ENCODE results near the gene KRT83.
"Not testable (repeated sequence)": the region's sequence is repeated elsewhere in the genome, so short reads cannot be mapped to it uniquely, and the experiment has no call there.

KRT83 gene

GRCh38 chr12:52352951-52353350 lies 31.8 kb upstream of the KRT83 start:
- H3K4me1 ChIP-seq (ENCODE audit: control insufficient read depth, insufficient read depth, low read length, poor library complexity, severe bottlenecking), result no peaks in the 10 kb centered on the region
- no peaks in the 10 kb centered on the region for H3K36me3 ChIP-seq (ENCODE audit: control insufficient read depth, insufficient read depth, low read length)
- WGBS, 2 experiments (ENCODE audit: insufficient coverage in 2 of 2), result no CpG with 5 or more reads among the region's 2 CpGs
- H3K9me3 ChIP-seq (ENCODE audit: control insufficient read depth, low read length), result no peaks in the 10 kb centered on the region
- no peak overlapping the region for H3K27ac ChIP-seq (ENCODE audit: low read depth, low read length, severe bottlenecking)
- H3K4me3 ChIP-seq (ENCODE audit: extremely low read depth, insufficient read depth, low read length, poor library complexity, severe bottlenecking), result no peak overlapping the region

DNA sequence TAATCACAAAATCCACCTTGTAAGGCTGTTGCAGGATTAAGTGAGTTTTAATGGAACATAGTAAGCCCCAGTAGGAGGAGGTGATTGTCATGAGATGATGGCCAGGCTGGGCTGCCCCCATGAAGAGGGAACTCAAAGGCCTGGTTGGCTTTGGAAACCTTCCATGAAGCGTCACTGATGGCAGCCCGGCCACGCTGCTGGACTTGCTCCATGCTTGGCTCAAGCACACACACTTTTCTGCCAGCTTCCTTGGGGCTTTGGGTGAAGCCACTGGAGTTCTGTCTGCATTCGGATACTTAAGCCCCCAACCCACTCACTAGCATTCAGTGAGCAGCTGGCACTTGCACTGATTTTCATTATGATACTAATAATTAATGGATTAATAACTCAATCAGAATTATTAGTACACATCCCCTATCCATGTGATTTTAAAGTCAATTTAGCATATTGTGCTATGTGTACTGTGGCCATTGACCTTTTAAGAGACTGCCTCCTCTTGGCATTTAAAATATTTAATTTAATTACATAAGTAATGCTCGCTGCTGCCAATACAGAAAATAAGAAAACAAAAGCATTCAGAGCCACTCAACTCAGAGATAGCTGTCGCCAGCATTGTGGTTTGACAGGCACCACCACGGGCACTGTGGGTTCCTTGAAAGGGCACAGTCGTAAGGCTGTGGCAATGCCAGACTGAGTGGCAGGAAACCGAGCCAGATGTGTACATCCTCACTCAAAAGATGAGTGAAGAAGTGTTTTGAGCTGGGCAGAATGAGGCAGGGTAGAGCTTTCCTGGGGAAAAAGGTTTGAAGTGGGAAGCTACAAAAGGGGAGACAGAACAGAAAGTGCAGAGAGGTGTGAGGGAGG lies 30.2 kb upstream of the KRT83 start:
- Histone ChIP-seq H3K4me1 (ENCODE audit: control insufficient read depth, insufficient read depth, low read length, poor library complexity, severe bottlenecking) (no peaks in the 10 kb centered on the region), H3K9me3 (ENCODE audit: control insufficient read depth, low read length) (no peaks in the 10 kb centered on the region), H3K36me3 (ENCODE audit: control insufficient read depth, insufficient read depth, low read length) (no peaks in the 10 kb centered on the region), H3K4me3 (ENCODE audit: extremely low read depth, insufficient read depth, low read length, poor library complexity, severe bottlenecking) (no peak overlapping the region), H3K27ac (ENCODE audit: low read depth, low read length, severe bottlenecking) (no peak overlapping the region)
- 83 to 84% methylated on average over 7 to 8 of the region's 9 CpGs for WGBS, 2 experiments (ENCODE audit: insufficient coverage in 2 of 2)

DNA sequence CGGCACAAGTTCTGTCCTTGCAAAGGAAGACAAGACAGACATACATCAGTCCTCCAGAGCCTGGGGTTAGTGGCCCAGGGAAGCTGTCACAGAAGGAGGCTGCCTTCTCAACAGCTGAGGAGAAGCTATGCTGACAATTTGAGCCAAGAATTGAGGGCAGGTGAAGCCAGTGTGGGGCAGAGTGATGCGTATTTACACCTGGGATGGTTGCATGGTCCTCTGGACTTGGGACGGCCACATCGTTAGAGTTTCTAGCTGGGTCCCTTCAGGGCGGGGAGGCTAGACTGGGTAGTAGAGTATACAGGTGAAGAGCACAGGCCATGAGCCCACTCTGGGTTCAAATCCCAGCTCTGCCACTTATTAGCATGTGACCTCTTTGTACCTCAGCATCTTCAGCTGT lies 29.6 kb upstream of the KRT83 start:
- Histone ChIP-seq H3K27ac (ENCODE audit: low read depth, low read length, severe bottlenecking) (no peak overlapping the region), H3K9me3 (ENCODE audit: control insufficient read depth, low read length) (no peaks in the 10 kb centered on the region), H3K4me3 (ENCODE audit: extremely low read depth, insufficient read depth, low read length, poor library complexity, severe bottlenecking) (no peak overlapping the region), H3K4me1 (ENCODE audit: control insufficient read depth, insufficient read depth, low read length, poor library complexity, severe bottlenecking) (peaks cover under 1% of the 10 kb centered on the region), H3K36me3 (ENCODE audit: control insufficient read depth, insufficient read depth, low read length) (no peaks in the 10 kb centered on the region)
- 77 to 88% methylated on average over 5 of the region's 5 CpGs for WGBS, 2 experiments (ENCODE audit: insufficient coverage in 2 of 2)

DNA sequence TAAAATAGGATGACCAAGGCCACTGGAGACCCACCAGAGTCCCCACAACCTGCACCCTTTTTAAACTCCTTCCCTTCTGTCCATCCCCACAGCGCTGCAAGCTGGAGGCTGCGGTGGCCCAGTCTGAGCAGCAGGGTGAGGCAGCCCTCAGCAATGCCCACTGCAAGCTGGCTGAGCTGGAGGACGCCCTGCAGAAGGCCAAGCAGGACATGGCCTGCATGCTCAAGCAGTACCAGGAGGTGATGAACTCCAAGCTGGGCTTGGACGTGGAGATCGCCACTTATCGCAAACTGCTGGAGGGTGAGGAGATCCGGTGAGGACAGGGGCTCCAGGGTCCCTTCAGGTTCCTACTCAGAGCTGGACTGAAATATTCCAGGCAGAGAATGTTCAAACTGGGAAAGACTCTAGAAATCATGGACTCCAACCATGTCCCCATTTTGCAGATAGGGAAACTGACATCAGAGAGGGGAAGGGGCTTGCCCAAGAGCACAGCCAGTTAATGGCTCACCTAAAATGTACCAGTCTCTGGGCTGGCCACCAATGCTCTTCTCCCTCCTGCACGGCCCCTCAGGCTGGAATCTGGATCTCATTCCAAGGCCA lies 28.9 kb upstream of the KRT83 start:
- H3K27ac ChIP-seq (ENCODE audit: low read depth, low read length, severe bottlenecking), result no peak overlapping the region
- H3K36me3 ChIP-seq (ENCODE audit: control insufficient read depth, insufficient read depth, low read length), result no peaks in the 10 kb centered on the region
- 94 to 95% methylated on average over 7 to 8 of the region's 8 CpGs for WGBS, 2 experiments (ENCODE audit: insufficient coverage in 2 of 2)
- no peak overlapping the region for H3K4me3 ChIP-seq (ENCODE audit: extremely low read depth, insufficient read depth, low read length, poor library complexity, severe bottlenecking)
- no peaks in the 10 kb centered on the region for H3K9me3 ChIP-seq (ENCODE audit: control insufficient read depth, low read length)
- H3K4me1 ChIP-seq (ENCODE audit: control insufficient read depth, insufficient read depth, low read length, poor library complexity, severe bottlenecking), result peaks cover 5% of the 10 kb centered on the region

DNA sequence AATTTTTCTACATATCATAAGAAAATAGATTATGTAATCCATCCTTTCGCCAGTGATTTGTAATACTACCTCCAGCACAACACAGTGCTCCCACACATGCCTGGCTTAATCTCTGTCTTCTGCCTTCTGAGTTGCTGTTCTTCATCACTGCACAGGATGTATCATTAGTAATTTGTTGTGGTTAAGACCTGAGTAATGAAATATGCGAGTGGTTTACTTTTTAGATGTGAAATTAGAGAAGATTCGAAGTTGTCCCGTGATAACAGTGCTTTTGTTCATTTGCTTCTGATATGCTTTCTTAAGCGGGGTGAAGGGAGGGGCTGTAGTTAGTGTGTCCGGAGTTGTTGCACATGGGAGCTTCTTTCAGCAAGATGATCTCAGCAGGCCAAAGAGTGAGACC lies 28.0 kb upstream of the KRT83 start:
- H3K27ac ChIP-seq (ENCODE audit: low read depth, low read length, severe bottlenecking), result no peak overlapping the region
- no peaks in the 10 kb centered on the region for H3K36me3 ChIP-seq (ENCODE audit: control insufficient read depth, insufficient read depth, low read length)
- 92% methylated on average over 5 of the region's 6 CpGs for WGBS, 2 experiments (ENCODE audit: insufficient coverage in 2 of 2)
- no peak overlapping the region for H3K4me3 ChIP-seq (ENCODE audit: extremely low read depth, insufficient read depth, low read length, poor library complexity, severe bottlenecking)
- H3K4me1 ChIP-seq (ENCODE audit: control insufficient read depth, insufficient read depth, low read length, poor library complexity, severe bottlenecking), result peaks cover 5% of the 10 kb centered on the region
- no peaks in the 10 kb centered on the region for H3K9me3 ChIP-seq (ENCODE audit: control insufficient read depth, low read length)

DNA sequence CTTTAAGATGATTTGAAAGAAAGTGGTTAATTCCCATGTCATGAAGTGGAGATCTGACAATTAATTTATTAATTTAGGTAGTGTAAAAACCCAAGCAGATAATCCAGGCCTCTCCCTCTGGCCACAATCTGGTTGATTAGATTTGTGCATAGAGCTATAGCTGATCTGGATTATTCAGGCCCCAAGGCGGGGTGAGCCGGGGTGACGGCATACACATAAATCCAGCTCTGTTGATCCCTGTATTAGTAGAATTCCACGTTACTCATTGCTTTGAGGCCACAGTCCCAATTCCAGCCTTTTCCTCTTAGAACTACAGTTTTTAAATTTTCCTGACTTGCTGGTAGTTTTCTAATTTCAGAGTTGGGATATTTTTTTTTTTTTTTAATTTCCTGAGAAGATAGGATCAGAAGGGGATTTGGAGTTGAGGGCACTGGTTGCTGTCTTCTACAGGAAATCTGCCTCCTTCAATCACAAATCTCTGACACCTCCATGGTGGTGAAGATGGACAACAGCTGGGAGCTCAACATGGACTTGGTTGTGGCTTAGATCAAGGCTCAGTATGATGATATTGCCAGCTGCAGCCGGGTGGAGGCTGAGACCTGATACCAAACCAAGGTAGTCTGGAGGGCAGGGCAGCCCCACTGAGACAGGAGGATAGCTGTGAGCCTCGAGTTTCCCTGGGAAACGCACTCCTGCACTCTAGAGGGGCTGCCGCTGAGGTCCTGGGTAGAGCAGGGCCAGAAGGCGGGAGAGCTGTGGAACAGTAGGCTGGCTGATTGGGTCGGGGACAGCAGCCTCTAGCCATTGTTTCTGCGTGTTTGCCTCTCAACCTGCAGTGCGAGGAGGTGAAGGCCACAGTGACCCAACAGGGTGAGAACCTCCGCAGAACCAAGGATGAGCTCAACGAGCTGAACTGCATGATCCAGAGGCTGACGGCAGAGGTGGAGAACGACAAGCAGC lies 26.6 kb upstream of the KRT83 start:
- peaks cover 10% of the 10 kb centered on the region for H3K9me3 ChIP-seq (ENCODE audit: control insufficient read depth, low read length)
- no peak overlapping the region for H3K27ac ChIP-seq (ENCODE audit: low read depth, low read length, severe bottlenecking)
- H3K4me3 ChIP-seq (ENCODE audit: extremely low read depth, insufficient read depth, low read length, poor library complexity, severe bottlenecking), result no peak overlapping the region
- H3K4me1 ChIP-seq (ENCODE audit: control insufficient read depth, insufficient read depth, low read length, poor library complexity, severe bottlenecking), result peaks cover 5% of the 10 kb centered on the region
- 74 to 77% methylated on average over 16 of the region's 16 CpGs for WGBS, 2 experiments (ENCODE audit: insufficient coverage in 2 of 2)
- no peaks in the 10 kb centered on the region for H3K36me3 ChIP-seq (ENCODE audit: control insufficient read depth, insufficient read depth, low read length)

- Histone ChIP-seq H3K4me3 (ENCODE audit: extremely low read depth, insufficient read depth, low read length, poor library complexity, severe bottlenecking) (no peak overlapping the region), H3K9me3 (ENCODE audit: control insufficient read depth, low read length) (peaks cover 10% of the 10 kb centered on the region), H3K27ac (ENCODE audit: low read depth, low read length, severe bottlenecking) (no peak overlapping the region), H3K36me3 (ENCODE audit: control insufficient read depth, insufficient read depth, low read length) (no peaks in the 10 kb centered on the region), H3K4me1 (ENCODE audit: control insufficient read depth, insufficient read depth, low read length, poor library complexity, severe bottlenecking) (peaks cover 5% of the 10 kb centered on the region)
- 72 to 97% methylated on average over 2 to 5 of the region's 9 CpGs for WGBS, 2 experiments (ENCODE audit: insufficient coverage in 2 of 2)
Measured at GRCh38 chr12:52347016-52347415, 25.8 kb upstream of the KRT83 start.

- Histone ChIP-seq H3K9me3 (ENCODE audit: control insufficient read depth, low read length) (peaks cover 10% of the 10 kb centered on the region), H3K4me3 (ENCODE audit: extremely low read depth, insufficient read depth, low read length, poor library complexity, severe bottlenecking) (no peak overlapping the region), H3K27ac (ENCODE audit: low read depth, low read length, severe bottlenecking) (no peak overlapping the region), H3K36me3 (ENCODE audit: control insufficient read depth, insufficient read depth, low read length) (no peaks in the 10 kb centered on the region), H3K4me1 (ENCODE audit: control insufficient read depth, insufficient read depth, low read length, poor library complexity, severe bottlenecking) (peaks cover 5% of the 10 kb centered on the region)
- 44 to 48% methylated on average over 3 of the region's 4 CpGs for WGBS, 2 experiments (ENCODE audit: insufficient coverage in 2 of 2)
Measured at GRCh38 chr12:52346593-52346992, 25.4 kb upstream of the KRT83 start.

DNA sequence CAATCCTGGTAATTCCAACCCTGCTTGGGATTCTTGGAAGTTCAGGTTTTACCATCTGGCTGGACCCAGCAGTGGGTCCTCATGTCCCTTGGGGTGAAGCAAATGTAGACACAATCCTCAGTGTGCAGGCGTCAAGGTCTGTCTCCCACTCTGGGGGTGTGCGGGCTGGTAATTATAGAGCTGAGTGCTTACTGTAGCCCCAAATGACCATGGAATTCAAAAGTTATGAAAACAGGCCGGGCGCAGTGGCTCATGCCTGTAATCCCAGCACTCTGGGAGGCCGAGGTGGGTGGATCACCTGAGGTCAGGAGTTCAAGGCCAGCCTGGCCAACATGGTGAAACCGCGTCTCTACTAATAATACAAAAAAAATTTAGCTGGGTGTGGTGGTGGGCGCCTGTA lies 23.8 kb upstream of the KRT83 start:
- not testable (repeated sequence) for H3K9me3 ChIP-seq (ENCODE audit: control insufficient read depth, low read length); H3K27ac ChIP-seq (ENCODE audit: low read depth, low read length, severe bottlenecking); H3K36me3 ChIP-seq (ENCODE audit: control insufficient read depth, insufficient read depth, low read length); H3K4me3 ChIP-seq (ENCODE audit: extremely low read depth, insufficient read depth, low read length, poor library complexity, severe bottlenecking); H3K4me1 ChIP-seq (ENCODE audit: control insufficient read depth, insufficient read depth, low read length, poor library complexity, severe bottlenecking)
- 95 to 96% methylated on average over 2 to 8 of the region's 8 CpGs for WGBS, 2 experiments (ENCODE audit: insufficient coverage in 2 of 2)

DNA sequence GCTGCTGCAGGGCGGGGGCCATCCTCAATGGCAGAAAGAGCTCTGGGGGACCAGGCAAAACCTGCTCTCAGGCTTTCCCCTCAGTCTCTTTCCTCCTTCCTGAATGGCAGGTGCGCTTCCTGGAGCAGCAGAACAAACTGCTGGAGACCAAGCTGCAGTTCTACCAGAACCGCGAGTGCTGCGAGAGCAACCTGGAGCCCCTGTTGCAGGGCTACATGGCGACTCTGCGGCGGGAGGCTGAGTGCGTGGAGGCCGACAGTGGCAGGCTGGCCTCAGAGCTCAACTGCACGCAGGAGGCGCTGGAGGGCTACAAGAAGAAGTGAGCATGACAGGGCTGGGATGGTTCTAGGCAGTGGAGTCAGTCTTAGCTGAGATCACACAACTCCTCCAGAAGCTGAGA lies 22.9 kb upstream of the KRT83 start:
- H3K27ac ChIP-seq (ENCODE audit: low read depth, low read length, severe bottlenecking), result no peak overlapping the region
- peaks cover 5% of the 10 kb centered on the region for H3K4me1 ChIP-seq (ENCODE audit: control insufficient read depth, insufficient read depth, low read length, poor library complexity, severe bottlenecking)
- 91 to 92% methylated on average over 10 to 11 of the region's 12 CpGs for WGBS, 2 experiments (ENCODE audit: insufficient coverage in 2 of 2)
- no peak overlapping the region for H3K4me3 ChIP-seq (ENCODE audit: extremely low read depth, insufficient read depth, low read length, poor library complexity, severe bottlenecking)
- H3K36me3 ChIP-seq (ENCODE audit: control insufficient read depth, insufficient read depth, low read length), result no peaks in the 10 kb centered on the region
- H3K9me3 ChIP-seq (ENCODE audit: control insufficient read depth, low read length), result peaks cover 10% of the 10 kb centered on the region
